ENCODE data around the gene PERCC1.
"Not testable (repeated sequence)": the region's sequence is repeated elsewhere in the genome, so short reads cannot be mapped to it uniquely, and the experiment has no call there.

Gene PERCC1

DNA sequence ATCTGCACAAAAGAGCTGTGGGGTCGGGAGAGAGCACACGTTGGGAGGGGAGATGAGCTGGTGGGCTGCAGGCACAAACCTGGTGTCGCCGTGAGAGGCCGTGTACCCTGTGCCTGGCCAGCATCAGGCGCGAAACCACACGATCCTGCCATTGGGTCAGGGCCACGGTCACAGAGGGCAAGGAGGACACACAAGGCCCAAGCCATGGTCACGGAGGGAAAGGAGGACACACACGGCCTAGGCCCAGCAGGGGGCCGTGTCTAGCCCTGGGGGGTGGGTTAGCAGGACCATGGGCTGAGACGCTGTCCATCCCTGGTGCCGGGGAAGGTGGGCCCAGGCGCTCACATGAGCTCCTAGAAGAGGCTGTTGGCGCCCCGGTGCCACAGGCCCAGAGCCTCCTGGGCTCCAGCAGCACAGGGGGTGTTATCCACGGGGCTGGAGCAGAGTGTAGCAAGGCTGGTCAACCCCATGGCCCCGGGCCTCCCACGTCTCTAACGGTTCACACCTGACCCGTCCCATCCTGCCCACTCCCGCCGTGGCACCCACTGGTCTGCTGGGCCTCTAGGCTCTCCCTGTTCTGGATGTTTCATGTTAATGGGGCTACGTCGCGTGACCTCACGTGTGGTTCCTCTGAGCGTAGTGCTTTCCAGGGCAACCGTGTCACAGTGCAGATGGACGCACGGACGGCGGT lies 21.0 kb downstream of the PERCC1 start:
- no peak for ATAC-seq

- ATAC-seq: no peak
These were observed 21.7 kb downstream of the PERCC1 start for GRCh38 chr16:1452530-1452929.

DNA sequence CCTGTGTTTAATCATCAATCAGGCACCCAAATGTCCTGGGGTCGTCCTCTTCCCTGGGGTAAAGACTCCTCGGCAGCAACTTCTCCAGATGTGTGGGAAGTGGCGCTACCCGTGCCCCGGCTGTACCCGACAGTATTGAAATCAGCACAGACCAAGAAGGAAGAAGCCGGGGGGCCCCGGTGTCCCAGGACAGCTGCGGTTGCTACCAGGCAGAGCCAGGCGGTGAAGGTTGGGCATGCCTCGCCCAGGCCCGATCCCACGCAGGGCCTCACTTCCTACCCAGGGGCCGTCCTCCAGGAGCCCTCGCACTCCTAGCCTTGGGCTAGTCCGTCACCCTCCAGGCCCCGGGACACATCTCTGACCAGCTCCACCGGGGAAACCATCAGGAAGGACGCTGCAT lies 22.4 kb downstream of the PERCC1 start:
- ATAC-seq: no peak

- ATAC-seq: no peak
These were observed 23.7 kb downstream of the PERCC1 start for GRCh38 chr16:1454561-1454960.

- ATAC-seq: no peak
These were observed 24.6 kb downstream of the PERCC1 start for GRCh38 chr16:1455190-1456171.

DNA sequence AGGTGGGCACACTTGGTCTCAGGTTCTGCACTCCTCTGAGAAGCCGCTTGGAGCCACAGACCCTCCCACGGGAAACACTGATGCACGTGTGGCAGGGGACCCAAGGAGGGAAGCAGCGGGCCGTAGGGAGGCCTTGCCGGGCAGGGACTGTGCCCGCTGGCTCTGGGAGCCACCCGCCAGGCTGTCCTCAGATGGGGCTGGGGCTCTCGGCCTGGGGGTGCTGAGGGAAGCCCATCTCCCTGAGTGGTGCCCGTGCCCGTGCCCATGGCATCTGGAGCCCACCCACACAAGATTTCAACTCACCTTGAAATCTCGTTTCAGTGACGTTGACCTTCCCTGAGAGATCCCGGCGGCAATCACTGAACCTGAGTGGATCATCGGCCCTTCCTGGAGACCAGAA lies 26.1 kb downstream of the PERCC1 start:
- ATAC-seq: no peak

DNA sequence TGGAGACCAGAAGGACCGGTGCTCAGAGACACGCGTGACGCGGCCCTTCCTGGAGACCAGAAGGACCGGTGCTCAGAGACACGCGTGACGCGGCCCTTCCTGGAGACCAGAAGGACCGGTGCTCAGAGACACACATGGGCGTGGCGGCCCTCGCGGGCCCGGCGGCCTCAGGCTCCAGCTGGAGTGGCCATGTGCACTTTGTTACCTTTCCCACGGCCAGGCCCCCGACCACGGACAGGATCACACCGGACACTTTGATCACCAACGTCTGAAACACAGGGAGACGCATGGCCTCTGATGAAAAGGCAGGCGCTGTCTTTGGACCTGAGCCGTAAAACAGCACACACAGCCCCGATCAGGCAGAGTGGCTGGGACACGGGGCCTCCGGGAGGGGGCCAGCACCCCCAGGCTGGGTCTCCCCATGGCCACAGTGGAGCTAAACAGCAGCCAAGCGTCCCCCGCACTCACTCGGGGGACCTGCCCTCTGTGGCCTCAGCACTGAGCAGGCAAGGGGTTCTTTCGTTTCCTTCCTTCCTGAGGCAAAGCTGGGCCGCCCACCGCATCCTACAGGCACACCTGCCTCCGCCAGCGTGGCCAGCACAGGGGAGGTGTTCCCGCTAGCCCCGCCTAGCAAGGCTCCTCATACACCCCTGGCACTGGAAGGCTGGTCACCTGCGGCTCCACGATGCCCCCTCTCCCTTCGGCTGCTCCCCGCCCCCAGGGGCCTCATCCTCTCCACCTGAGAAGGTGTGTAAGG lies 26.8 kb downstream of the PERCC1 start:
- ATAC-seq: no peak

GRCh38 chr16:1458336-1458976 lies 27.6 kb downstream of the PERCC1 start:
- peak; percentile 41 to 75 for ATAC-seq

DNA sequence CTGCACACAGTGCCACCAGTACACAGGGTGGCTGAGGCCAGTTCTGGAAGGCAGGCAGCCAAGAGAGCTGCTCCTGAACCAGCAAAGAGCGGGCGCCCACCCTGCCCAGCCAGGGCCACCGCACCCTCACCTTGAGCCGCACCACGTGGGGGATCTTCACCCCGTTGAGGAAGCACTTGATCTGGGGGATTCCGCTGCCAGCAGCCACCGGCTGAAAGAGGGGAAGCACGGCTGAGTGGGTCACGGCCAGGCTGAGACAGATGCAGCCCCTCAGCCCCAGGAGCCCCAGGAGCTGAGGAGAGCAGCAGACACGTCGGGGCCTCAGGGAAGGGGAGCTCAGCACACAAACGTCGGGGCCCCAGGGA lies 28.1 kb downstream of the PERCC1 start:
- peak; percentile 28 to 52 for ATAC-seq

- ATAC-seq: no peak
These were observed 29.1 kb downstream of the PERCC1 start for GRCh38 chr16:1459967-1460366.

DNA sequence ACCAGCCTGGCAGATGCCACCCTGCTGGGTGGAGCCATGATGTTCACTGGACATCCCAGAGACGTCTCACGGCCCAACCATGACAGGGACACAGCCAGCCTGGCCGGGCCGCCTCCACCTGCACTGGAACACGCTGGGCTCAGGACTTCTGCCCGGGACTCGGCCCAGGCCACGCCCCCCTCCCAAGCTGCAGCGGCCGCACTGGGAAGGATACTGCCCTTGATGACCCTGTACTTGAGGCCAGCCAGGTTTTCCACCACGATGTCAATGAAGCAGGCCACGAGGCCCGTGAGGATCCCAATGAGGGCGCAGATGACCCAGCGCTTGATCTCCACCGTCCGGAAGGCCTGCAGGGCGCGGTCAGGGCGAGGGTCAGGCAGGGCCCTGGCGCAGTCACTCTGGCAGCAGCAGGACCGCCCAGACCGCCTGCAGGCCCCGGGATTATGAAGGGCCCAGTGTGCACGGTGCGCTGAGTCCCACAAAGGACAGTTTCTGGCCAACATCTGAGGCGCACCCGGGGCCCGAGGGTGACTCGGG lies 29.8 kb downstream of the PERCC1 start:
- ATAC-seq: no peak

DNA sequence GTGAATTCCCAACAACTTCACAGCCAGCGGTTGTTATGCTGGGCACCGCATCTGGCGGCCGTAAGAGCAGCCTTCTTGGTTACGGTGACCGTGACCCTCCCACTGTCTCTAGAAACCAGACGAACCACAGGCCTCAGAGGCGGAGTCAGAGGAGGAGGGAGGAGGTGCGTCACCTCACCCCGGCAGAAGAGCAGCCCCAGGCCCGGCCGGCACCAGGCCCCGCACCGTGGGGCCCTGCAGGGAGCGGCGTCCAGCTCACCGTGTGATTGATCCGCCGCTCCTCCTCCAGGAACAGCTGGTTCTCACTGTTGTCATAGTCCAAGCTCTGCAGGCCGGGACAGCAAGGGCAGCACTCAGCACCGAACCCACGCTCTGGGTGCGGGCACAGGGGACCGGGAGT lies 30.3 kb downstream of the PERCC1 start:
- ATAC-seq: no peak

GRCh38 chr16:1464196-1464893 lies 33.5 kb downstream of the PERCC1 start:
- ATAC-seq: no peak

GRCh38 chr16:1464894-1465566 lies 34.2 kb downstream of the PERCC1 start:
- no peak for ATAC-seq

DNA sequence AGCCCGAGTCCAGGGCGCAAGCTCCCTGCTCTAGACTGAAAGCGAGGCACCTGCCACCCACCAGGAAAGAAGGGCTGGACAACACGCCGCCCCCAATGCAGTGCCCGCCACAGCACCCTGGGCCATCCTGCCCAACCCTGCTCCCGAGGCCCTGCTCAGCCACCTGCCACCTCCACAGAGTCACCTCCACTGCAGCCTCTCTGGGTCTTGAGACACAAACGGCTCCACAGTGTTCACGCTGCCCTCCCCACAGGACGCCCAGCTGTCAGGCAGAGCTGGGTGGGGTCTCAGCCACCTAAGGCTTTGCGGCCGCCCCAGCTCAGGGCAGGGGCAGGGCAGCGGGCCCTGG lies 34.7 kb downstream of the PERCC1 start:
- no peak for ATAC-seq

DNA sequence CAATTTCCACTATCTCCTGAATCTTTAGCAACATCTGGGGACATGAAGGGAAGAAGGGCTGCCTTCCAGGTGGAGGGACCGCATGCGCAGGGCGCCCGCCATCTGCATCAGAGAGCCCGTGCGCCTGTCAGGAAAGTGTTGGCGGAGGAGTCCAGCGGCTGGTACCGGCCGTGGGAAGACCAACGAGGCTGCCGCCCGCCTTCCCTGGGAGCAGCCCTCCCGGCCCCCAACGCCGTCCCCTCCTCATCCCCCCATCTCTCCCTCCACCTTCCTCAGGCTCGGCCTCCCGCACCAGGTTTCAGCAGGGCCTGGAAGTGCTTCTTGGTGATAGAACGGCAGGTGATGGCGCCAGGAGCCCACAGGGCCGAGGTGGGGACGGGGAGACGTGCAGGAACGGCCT lies 35.2 kb downstream of the PERCC1 start:
- ATAC-seq: no peak

DNA sequence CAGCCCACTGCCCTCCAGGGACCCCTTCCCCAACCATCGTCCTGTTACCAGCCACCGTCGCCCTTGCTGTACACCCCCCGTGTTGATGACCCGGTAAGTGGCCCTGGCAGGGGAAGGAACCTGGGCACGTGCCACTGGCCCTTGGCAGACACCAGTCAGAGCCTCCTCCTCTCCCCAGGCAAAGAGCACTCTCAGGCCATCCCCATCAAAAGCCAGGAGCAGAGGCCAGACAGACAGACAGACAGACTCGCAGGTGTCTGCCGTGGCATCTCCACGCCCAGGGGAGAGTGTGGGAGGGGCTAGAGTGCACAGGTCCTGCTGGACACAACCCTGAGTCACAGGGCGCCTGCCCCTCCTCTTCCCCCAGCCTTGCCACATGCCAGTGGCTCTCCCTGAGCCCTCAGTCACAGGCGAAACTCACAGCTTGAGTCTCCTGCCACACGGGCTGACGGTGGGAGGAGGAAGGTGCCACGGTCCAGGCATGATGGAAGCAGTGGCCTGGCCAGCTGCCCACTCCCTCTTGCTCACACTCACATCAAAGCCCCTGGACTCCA lies 36.2 kb downstream of the PERCC1 start:
- ATAC-seq: no peak

- no peak for ATAC-seq
These were observed 37.5 kb downstream of the PERCC1 start for GRCh38 chr16:1468426-1468810.

DNA sequence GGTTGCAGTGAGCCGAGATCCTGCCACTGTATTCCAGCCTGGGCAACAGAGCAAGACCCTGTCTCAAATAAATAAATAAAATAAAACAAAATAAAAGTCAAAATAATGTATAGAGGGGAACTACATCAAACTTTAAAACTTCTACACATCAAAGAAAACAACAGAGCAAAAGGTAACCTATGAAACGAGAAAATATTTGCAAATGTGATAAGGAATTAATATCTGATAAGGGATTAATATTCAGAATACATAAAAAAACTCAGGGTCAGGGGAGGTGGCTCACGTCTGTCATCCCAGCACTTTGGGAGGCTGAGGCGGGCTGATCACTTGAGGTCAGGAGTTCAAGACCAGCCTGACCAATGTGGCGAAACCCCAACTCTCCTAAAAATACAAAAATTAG lies 38.3 kb downstream of the PERCC1 start:
- not testable (repeated sequence) for ATAC-seq

- no peak for ATAC-seq
These were observed 38.9 kb downstream of the PERCC1 start for GRCh38 chr16:1469693-1470201.

All from activated CD4-positive, CD25-positive, alpha-beta regulatory T cell treated with anti-CD3 and anti-CD28 coated beads, Interleukin-2, amount 50 U/mL, for 24 hours (primary cell).